ENCODE measurements around the gene TUBB1. TPM values are rescaled to one million over a fixed set of nuclear protein-coding genes. Genes with fewer than 3 reads are reported as not detected.
"Not testable (repeated sequence)": the region's sequence is repeated elsewhere in the genome, so short reads cannot be mapped to it uniquely, and the experiment has no call there.

The TUBB1 gene
- polyA plus RNA-seq, 1 experiment = not detected

DNA sequence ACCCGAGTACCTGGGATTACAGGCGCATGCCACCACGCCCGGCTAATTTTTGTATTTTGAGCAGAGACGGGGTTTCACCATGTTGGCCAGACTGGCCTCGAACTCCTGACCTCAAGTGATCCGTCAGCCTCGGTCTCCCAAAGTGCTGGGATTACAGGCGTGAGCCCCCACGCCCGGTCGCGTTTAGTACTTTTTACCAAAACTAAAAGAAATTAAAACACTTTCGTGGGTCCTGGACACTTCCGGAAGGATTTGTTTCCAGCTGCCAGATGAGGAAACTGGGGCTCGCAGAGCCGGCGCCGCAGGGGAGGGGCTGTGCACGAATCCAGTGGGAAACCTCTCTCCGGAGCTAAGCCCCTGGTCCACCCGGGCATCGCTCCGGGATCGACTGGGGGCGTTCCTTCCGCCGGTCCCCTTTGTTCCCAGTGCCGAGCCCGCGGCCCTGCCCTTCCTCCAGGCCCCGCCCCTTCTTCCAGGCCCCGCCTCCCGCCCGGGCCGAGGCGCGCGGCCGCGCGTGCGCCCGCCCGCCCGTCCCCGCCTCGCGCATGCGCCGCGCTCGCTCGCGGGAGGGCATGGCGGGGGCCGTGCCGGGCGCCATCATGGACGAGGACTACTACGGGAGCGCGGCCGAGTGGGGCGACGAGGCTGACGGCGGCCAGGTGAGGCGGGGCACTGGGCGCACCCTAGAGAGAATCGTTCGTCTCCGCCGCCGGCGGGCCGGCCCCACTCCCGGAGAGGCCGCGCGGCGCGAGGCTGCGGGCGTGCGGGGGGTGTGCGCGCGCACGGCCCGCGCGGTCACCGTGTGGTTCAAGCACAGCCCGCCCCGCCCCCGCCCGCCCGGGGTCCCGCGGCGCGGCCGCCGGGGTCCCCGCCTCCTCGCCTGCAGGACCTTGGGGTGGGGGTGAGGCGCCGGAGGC, 38.3 kb upstream of the TUBB1 start, which contains the start of gene NELFCD:
Gene NELFCD, plus strand, starts transcription at position 546 of the 917 bp plus-strand sequence. Its CDS starts 54 bp downstream, at position 600.
- 0 out of 2 replicates have a peak, but pooled peaks cover 2% of the 10 kb centered on the region for H3K9me3 ChIP-seq (ENCODE audit: control insufficient read depth, insufficient read depth, low read length)
- TF ChIP-seq CTCF (IDR thresholded peaks at IDR 0.05; ENCODE audit: low read depth, low read length) = no peak
- ChIA-PET POLR2A (interaction anchor here (0.5 to 1.5 kb wide), 4 partner anchors 11 to 606 kb away, joined by 4 to 11 read pairs (median 7); no protein-coding TSS in a partner anchor), CTCF (no interaction called here)
- H3K27ac ChIP-seq (ENCODE audit: low read depth, low read length) = no peak within 1 kb of the TSS
- DNase-seq (ENCODE audit: low read depth, low spot score) = peak; percentile 33
- H3K4me3 ChIP-seq (ENCODE audit: low read depth, low read length) = peak within 1 kb of the TSS; percentile 84
- H3K27me3 ChIP-seq (ENCODE audit: control insufficient read depth, insufficient read depth, low read length) = peaks cover 3% of the 10 kb centered on the region

DNA sequence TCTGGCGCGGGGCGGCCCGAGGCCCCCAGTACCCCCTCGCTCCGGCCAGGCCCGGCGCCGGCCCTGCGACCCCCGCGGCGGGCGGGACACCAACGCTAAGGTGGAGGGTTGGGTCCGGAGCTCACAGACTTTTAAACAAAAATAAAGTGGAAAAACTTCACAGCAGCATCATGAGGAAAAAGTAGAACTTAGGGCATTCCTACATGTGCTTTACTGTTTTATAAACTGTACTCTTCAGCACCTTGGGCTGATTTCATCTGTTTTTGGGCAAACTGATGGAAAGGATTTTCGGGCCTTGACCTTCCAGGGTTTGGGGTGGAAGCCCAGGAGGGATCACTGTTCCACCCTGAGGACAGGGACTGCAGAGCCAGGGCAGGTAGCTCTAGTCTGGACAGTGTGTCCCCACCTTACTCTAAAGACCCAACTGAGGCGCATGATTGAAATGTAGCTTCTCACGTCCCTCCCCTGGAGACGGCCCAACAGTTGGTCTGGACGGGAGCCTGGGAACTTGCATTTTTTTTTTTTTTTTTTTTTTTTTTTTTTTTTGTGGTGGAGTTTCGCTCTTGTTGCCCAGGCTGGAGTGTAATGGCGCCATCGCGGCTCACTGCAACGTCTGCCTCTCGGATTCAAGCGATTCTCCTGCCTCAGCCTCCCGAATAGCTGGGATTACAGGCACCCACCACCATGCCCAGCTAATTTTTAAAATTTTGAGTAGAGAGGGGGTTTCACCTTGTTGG, 37.4 kb upstream of the TUBB1 start:
- Histone ChIP-seq H3K4me3 (ENCODE audit: low read depth, low read length) (peak overlapping the region; percentile 84), H3K9me3 (ENCODE audit: control insufficient read depth, insufficient read depth, low read length) (no peaks in the 10 kb centered on the region), H3K27ac (ENCODE audit: low read depth, low read length) (no peak overlapping the region), H3K27me3 (ENCODE audit: control insufficient read depth, insufficient read depth, low read length) (peaks cover 3% of the 10 kb centered on the region)
- no peak for DNase-seq (ENCODE audit: low read depth, low spot score)
- TF ChIP-seq CTCF (IDR thresholded peaks at IDR 0.05; ENCODE audit: low read depth, low read length) = no peak
- CTCF ChIA-PET = interaction anchor here (0.5 to 1.9 kb wide), 2 partner anchors 112 to 1622 kb away, joined by 3 to 5 read pairs; no protein-coding TSS in a partner anchor
- POLR2A ChIA-PET = interaction anchor here (0.5 to 1.5 kb wide), 5 partner anchors 10 to 606 kb away, joined by 4 to 11 read pairs (median 6); partner anchors contain the start of gene ATP5F1E

DNA sequence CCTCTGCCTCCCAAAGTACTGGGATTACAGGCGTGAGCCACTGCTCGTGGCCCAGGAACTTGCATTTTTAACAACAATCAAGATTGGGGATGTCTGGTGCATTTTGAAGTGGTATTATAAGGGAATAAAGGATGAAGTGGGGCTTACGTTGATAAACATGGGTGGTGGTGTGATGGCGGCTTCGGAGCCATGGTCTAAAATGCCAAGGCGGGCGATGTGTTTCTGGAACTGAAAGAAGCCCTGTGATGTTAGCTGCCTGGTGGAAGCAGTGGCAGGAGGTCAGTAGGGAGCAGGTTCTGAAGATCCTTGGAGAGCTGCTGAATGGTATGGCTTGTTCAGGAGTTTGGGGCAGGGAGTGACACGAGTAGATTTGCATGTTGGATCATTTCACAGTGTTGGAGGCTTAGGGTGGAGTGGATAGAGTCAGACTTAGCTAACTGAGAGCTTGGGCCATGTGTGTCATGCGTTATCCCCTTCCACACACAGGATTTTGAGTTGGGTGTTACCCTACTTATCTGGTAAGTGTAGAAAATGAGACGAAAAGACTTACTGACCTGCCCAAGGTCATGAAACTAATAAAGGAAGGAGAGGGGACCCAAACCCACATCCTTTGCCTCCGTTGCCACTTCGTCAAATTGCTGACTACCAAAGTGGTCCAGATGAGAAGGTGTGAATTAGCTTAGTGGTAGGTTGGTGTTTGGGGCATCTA, 36.7 kb upstream of the TUBB1 start:
- TF ChIP-seq CTCF (IDR thresholded peaks at IDR 0.05; ENCODE audit: low read depth, low read length) = no peak
- Histone ChIP-seq H3K4me3 (ENCODE audit: low read depth, low read length) (peak overlapping the region; percentile 84), H3K27me3 (ENCODE audit: control insufficient read depth, insufficient read depth, low read length) (peaks cover 3% of the 10 kb centered on the region), H3K27ac (ENCODE audit: low read depth, low read length) (no peak overlapping the region), H3K9me3 (ENCODE audit: control insufficient read depth, insufficient read depth, low read length) (no peaks in the 10 kb centered on the region)
- ChIA-PET POLR2A (interaction anchor here (1.1 kb wide), 1 partner anchor 50 kb away, joined by 6 read pairs; the partner anchor contains the start of gene ATP5F1E), CTCF (interaction anchor here (0.5 to 1.9 kb wide), 2 partner anchors 112 to 1623 kb away, joined by 3 to 5 read pairs; no protein-coding TSS in a partner anchor)
- no peak for DNase-seq (ENCODE audit: low read depth, low spot score)

- H3K9me3 ChIP-seq (ENCODE audit: control insufficient read depth, insufficient read depth, low read length); H3K27ac ChIP-seq (ENCODE audit: low read depth, low read length); POLR2A ChIA-PET; DNase-seq (ENCODE audit: low read depth, low spot score); H3K27me3 ChIP-seq (ENCODE audit: control insufficient read depth, insufficient read depth, low read length); H3K4me3 ChIP-seq (ENCODE audit: low read depth, low read length): not testable (repeated sequence)
- CTCF ChIA-PET = interaction anchor here (1.9 kb wide), 1 partner anchor 113 kb away, joined by 5 read pairs; no protein-coding TSS in a partner anchor
Observed at GRCh38 chr20:58983115-58983468, 36.1 kb upstream of the TUBB1 start.

- Histone ChIP-seq H3K27ac (ENCODE audit: low read depth, low read length) (no peak overlapping the region), H3K9me3 (ENCODE audit: control insufficient read depth, insufficient read depth, low read length) (no peaks in the 10 kb centered on the region), H3K4me3 (ENCODE audit: low read depth, low read length) (no peak overlapping the region), H3K27me3 (ENCODE audit: control insufficient read depth, insufficient read depth, low read length) (no peaks in the 10 kb centered on the region)
- ChIA-PET POLR2A (no interaction called here), CTCF (no interaction called here)
- no peak for DNase-seq (ENCODE audit: low read depth, low spot score)
- no peak for TF ChIP-seq CTCF (IDR thresholded peaks at IDR 0.05; ENCODE audit: low read depth, low read length)
Observed at GRCh38 chr20:58984691-58985090, 34.5 kb upstream of the TUBB1 start.
